Smooth muscle cell (in vitro differentiated cells): Measurements from ENCODE around the gene CT47C1. TPM values are rescaled to one million over a fixed set of nuclear protein-coding genes. Genes with fewer than 3 reads are reported as not detected.

Experiments
- DNase-seq: peaks from one replicate; lab custom pipeline; 2025; ENCODE audit not compliant: unreplicated experiment; lab: John Stamatoyannopoulos, UW
- H2AFZ ChIP-seq: fragments of 200-600 bp; sonication (generic); 2 replicates; pipeline ENCODE4 v1.6.0; 2016; ENCODE audit warnings: antibody characterized with exemption, low read depth, mild to moderate bottlenecking
- H3F3A ChIP-seq: fragments of 200-600 bp; sonication (generic); 2 replicates; pipeline ENCODE4 v1.6.0; 2017; ENCODE audit warnings: antibody characterized with exemption, low read depth
- H3K27ac ChIP-seq: fragments of 200-600 bp; sonication (generic); 2 replicates; pipeline ENCODE4 v1.5.1; 2016; ENCODE audit warnings: low read depth, mild to moderate bottlenecking
- H3K27me3 ChIP-seq: fragments of 200-600 bp; sonication (generic); 2 replicates; pipeline ENCODE4 v1.6.1; 2016; ENCODE audit warnings: low read depth, mild to moderate bottlenecking
- H3K36me3 ChIP-seq: fragments of 200-600 bp; sonication (generic); 2 replicates; pipeline ENCODE4 v1.5.1; 2016; ENCODE audit warnings: low read depth
- H3K4me1 ChIP-seq: fragments of 200-600 bp; sonication (generic); 2 replicates; pipeline ENCODE4 v1.5.1; 2016; ENCODE audit warnings: low read depth
- H3K4me2 ChIP-seq: fragments of 200-600 bp; sonication (generic); 2 replicates; pipeline ENCODE4 v1.6.0; 2016; ENCODE audit warnings: mild to moderate bottlenecking
- H3K4me3 ChIP-seq: fragments of 200-600 bp; sonication (generic); 2 replicates; pipeline ENCODE4 v1.5.1; 2016; ENCODE audit warnings: mild to moderate bottlenecking
- H3K79me2 ChIP-seq: fragments of 200-600 bp; sonication (generic); 2 replicates; pipeline ENCODE4 v1.6.0; 2016; ENCODE audit warnings: low read depth, mild to moderate bottlenecking
- H3K9ac ChIP-seq: fragments of 200-600 bp; sonication (generic); 2 replicates; pipeline ENCODE4 v1.6.0; 2016; ENCODE audit warnings: low read depth
- H3K9me3 ChIP-seq: fragments of 200-600 bp; sonication (generic); replicated peaks from 2 replicates; pipeline ENCODE4 v1.5.1; 2016; ENCODE audit warnings: low read depth
- H4K20me1 ChIP-seq: fragments of 200-600 bp; sonication (generic); 2 replicates; pipeline ENCODE4 v1.6.0; 2016; ENCODE audit warnings: low read depth
- CTCF ChIP-seq: fragments of 200-600 bp; sonication (generic); IDR thresholded peaks from 2 replicates; pipeline ENCODE4 v1.5.1; 2017; ENCODE audit warnings: borderline replicate concordance, mild to moderate bottlenecking, antibody characterized with exemption; ENCODE audit not compliant: insufficient read depth, poor library complexity, severe bottlenecking
- WGBS: methylation state at CpG from one replicate; pipeline ENCODE4 v1.1.7; 2016; ENCODE audit warnings: low lambda C conversion rate; 5-methylcytosine and 5-hydroxymethylcytosine counted together
- polyA plus RNA-seq: library from polyadenylated mRNA; unstranded; fragments of >200 nt; fragmentation: Nextera tagmentation; extraction: Ambion mirVana; gene quantifications from 2 replicates; pipeline ENCODE4 v1.2.1, GENCODE V29; 2016
- total RNA-seq: library from RNA; depleted of rRNA; stranded (reverse); fragments of >200 nt; gene quantifications from 2 replicates; pipeline ENCODE4 v1.2.3, GENCODE V29; 2014

Gene CT47C1
- total and polyA plus RNA-seq, 2 experiments from 2014 or later: not detected

GRCh38 chrX:119082278-119082677 lies 9.5 kb downstream of the CT47C1 start:
- no peaks in the 10 kb centered on the region for H3K79me2 ChIP-seq

GRCh38 chrX:119084766-119085165 lies 12.0 kb downstream of the CT47C1 start:
- no peaks in the 10 kb centered on the region for H3K79me2 ChIP-seq

More at GRCh38 chrX:119082278-119082677, 9.5 kb downstream of the CT47C1 start:
- Histone ChIP-seq H3K4me3 (no peak overlapping the region), H3K4me1 (no peaks in the 10 kb centered on the region), H3K4me2 (no peak overlapping the region), H3F3A (no peaks in the 10 kb centered on the region), H4K20me1 (no peaks in the 10 kb centered on the region), H3K9ac (no peak overlapping the region), H3K9me3 (no peaks in the 10 kb centered on the region), H3K27ac (no peak overlapping the region), H3K27me3 (no peaks in the 10 kb centered on the region), H3K36me3 (no peaks in the 10 kb centered on the region), H2AFZ (no peak overlapping the region)
- TF ChIP-seq CTCF: no peak
- DNase-seq: no peak
- WGBS: 91% methylated on average over 1 of the region's 1 CpG

GRCh38 chrX:119087121-119087520 lies 14.3 kb downstream of the CT47C1 start:
- H2AFZ ChIP-seq: no peak overlapping the region
- WGBS: 48% methylated on average over 1 of the region's 1 CpG
- no peak overlapping the region for H3K27ac ChIP-seq

More at GRCh38 chrX:119084766-119085165, 12.0 kb downstream of the CT47C1 start:
- no peaks in the 10 kb centered on the region for H4K20me1 ChIP-seq
- H3K27ac ChIP-seq: no peak overlapping the region
- H3K4me2 ChIP-seq: no peak overlapping the region
- no peak overlapping the region for H2AFZ ChIP-seq
- no peaks in the 10 kb centered on the region for H3K27me3 ChIP-seq
- no peak for DNase-seq
- TF ChIP-seq CTCF: no peak
- H3K9ac ChIP-seq: no peak overlapping the region
- H3K4me1 ChIP-seq: no peaks in the 10 kb centered on the region
- H3K36me3 ChIP-seq: no peaks in the 10 kb centered on the region
- no peaks in the 10 kb centered on the region for H3K9me3 ChIP-seq
- 72% methylated on average over 3 of the region's 3 CpGs for WGBS
- H3K4me3 ChIP-seq: no peak overlapping the region
- H3F3A ChIP-seq: no peaks in the 10 kb centered on the region

More at GRCh38 chrX:119087121-119087520, 14.3 kb downstream of the CT47C1 start:
- H3K4me3 ChIP-seq: no peak overlapping the region
- no peak overlapping the region for H3K9ac ChIP-seq
- H4K20me1 ChIP-seq: no peaks in the 10 kb centered on the region
- no peaks in the 10 kb centered on the region for H3F3A ChIP-seq
- H3K79me2 ChIP-seq: no peaks in the 10 kb centered on the region
- no peak for DNase-seq
- H3K36me3 ChIP-seq: no peaks in the 10 kb centered on the region
- no peak overlapping the region for H3K4me2 ChIP-seq
- TF ChIP-seq CTCF: no peak
- no peaks in the 10 kb centered on the region for H3K4me1 ChIP-seq
- H3K9me3 ChIP-seq: no peaks in the 10 kb centered on the region
- no peaks in the 10 kb centered on the region for H3K27me3 ChIP-seq
